Head of caudate nucleus (tissue), 42 donors: Measurements from ENCODE around the gene ACOT2.

Source experiments
- DNase-seq, 42 donors: peaks; one replicate each; pipeline versions ENCODE4 v3.0.0 to v3.0.0-alpha.2; 2020 to 2021; ENCODE audit warnings: mixed read lengths in 7 of 42
- intact Hi-C: fragments of 100-400 bp; cut with DNase I; formaldehyde crosslinking; loops from one replicate; pipeline ENCODE4 v1.15.0; 2022

The ACOT2 gene

DNA sequence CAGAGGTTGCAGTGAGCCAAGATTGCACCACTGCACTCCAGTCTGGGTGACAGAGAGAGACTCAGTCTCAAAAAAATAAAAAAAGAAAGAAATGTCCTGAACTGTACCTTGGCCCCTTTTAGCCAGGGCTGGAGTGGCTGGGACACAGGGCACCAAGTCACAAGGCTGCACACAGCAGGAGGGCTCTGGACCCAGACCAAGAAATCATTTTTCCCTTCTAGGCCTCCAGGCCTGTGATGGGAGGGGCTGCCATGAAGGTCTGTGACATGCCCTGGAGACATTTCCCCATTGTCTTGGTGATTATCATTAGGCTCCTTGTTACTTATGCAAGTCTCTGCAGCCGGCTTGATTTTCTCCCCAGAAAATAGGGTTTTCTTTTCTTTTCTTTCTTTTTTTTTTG lies 38.2 kb downstream of the ACOT2 start:
- no peak for DNase-seq
- intact Hi-C loops = no loop called here

DNA sequence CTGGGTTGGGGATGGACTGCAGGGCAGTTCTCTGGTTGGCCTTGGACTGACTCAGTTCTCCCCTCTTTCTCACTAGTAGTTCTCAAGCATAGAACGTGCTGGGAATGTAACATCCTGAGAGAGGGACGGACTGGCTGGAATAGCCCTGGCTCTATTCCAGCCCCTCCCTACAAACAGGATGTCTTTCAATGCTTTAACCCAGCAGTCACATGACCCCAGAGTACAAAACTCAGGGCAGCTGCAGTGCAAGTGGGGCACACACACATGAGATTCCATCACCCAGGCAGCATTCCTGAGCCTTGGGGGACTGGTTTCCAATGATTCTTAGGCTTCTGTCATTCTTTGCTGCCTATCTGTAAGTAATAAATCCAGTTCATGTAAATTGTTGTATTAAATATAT lies 41.7 kb downstream of the ACOT2 start:
- intact Hi-C loops = no loop called here
- DNase-seq = peak in 16 of 42 donors; percentile 4 to 64 (median 31)

DNA sequence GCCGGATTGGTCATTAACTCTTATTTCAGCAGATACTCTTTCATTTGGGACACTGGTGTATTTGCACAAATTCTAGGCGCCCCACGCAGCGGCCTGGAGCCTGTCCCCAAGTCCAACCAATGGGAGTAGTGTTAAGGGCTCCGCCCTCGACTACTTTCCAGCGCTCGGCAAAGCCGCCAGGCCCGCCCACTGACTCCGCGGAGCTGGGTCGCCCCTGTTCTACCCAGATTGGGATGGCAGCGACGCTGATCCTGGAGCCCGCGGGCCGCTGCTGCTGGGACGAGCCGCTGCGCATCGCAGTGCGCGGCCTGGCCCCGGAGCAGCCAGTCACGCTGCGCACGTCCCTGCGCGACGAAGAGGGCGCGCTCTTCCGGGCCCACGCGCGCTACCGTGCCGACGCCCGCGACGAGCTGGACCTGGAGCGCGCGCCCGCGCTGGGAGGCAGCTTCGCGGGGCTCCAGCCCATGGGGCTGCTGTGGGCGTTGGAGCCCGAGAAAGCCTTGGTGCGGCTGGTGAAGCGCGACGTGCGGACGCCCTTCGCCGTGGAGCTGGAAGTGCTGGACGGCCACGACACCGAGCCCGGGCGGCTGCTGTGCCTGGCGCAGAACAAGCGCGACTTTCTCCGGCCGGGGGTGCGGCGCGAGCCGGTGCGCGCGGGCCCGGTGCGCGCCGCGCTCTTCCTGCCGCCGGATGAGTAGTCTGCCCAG lies 43.5 kb downstream of the ACOT2 start, which contains the start of gene ACOT6:
Gene ACOT6, plus strand, starts transcription at position 179 of the 707 bp plus-strand sequence. Its CDS starts 55 bp downstream, at position 234.
- intact Hi-C loops = no loop called here

DNA sequence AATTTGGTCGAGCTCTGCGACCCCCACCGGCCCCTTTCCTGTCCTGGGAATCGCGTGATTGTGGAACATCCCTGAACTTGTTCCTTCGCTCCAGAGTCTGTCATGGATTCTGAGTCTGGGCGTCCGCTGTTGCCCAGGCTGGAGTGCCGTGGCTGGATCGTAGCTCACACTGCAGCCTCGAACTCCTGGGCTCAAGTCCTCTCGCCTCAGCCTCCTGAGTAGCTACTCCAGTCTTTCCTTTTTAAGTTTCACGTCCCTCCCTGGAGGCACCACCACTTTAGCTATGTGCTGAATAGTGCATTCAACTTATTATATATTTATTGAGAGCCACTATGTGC lies 44.0 kb downstream of the ACOT2 start:
- intact Hi-C loops = no loop called here
- DNase-seq = peak in 3 of 42 donors; percentile 18 to 34 (median 29)

More for the DNA sequence above, 43.5 kb downstream of the ACOT2 start, which contains the start of gene ACOT6:
- DNase-seq = peak; percentile 27 to 80 (median 66)

DNA sequence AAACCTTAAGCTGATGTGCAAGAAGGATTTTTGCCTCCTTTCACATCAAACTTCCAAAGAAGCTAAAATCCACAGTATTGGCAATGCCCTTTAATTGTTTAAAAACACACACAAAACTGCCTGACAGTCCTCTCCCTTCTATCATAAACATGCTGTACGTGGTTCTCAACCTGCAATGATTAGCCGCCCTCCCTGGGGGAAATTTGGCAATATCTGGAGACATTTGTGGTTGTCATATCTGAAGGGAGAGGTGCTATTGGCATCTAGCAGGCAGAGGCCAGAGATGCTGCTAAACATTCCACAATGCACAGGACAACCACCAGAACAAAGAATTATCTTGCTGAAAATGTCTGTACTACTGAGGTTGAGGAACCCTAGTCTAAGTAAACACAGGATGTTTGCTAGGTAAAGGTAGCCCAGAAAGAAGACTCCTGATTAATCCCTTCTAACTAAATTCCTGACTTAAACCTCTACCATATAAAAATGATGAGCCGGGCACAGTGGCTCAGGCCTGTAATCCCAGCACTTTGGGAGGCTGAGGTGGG lies 44.5 kb downstream of the ACOT2 start:
- intact Hi-C loops = no loop called here
- DNase-seq = no peak

DNA sequence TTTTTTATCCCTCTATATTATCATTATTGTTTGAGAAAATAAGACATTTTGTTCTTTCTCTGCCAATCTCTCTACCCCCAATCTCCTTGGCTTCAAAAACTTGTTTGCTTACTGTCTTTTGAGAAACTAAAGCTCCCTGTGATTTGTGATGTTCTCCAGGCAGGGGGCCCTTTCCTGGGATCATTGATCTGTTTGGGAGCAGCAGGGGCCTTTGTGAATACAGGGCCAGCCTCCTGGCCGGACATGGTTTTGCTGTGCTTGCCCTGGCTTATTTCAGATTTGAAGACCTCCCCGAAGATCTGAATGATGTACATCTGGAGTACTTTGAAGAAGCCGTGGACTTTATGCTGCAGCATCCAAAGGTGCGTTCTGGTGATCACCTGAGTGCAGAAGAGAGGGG lies 47.8 kb downstream of the ACOT2 start:
- no peak for DNase-seq
- intact Hi-C loops = no loop called here

DNA sequence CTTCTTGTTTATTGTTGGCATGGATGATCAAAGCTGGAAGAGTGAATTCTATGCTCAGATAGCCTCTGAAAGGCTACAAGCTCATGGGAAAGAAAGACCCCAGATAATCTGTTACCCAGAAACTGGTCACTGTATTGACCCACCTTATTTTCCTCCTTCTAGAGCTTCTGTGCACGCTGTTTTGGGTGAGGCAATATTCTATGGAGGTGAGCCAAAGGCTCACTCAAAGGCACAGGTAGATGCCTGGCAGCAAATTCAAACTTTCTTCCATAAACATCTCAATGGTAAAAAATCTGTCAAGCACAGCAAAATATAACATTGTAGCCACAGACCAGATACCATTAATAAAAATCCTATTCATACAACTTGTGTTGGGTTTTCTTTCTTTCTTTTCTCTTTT lies 50.5 kb downstream of the ACOT2 start:
- DNase-seq = no peak
- intact Hi-C loops = no loop called here

DNA sequence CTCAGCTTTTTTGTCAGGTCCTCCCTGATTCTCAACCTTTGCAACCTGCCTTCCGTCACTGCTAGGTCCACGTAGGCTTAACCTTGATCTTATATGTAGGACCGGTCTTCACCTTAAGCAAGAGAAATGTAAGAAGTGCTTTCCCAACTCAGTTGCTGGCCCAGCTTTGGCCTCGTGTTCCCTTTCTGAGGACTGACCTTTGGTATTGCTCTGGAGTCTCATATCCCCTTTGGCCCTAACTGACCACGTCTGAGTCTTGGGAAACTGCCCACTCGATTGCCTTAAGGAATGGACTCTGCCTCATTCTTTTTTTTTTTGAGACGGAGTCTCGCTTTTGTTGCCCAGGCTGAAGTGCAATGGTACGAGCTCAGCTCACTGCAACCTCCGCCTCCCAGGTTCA lies 51.3 kb downstream of the ACOT2 start:
- no peak for DNase-seq
- intact Hi-C loops = no loop called here

DNA sequence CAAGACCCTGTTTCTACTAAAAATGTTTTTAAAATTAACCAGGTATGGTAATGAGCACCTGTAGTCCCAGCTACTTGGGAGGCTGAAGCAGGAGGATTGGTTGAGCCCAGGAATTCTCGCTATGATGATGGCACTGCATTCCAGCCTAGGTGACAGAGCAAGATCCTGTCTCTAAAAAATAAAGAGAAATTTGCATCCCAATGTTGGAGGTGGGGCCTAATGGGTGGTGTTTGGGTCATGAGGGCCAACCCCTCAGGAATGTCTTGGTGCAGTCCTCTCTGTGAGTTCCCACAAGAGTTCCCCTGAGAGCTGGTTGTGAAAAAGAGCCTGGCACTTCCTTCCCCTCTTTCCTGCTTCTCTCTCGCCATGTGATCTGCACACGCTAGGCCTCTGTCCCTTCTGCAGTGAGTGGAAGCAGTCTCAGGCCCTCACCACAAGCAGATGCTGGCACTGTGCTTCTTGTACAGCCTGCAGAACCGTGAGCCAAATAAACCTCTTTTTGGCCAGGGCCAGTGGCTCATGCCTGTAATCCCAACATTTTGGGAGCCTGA lies 54.6 kb downstream of the ACOT2 start:
- intact Hi-C loops = no loop called here

More for the DNA sequence above, 54.6 kb downstream of the ACOT2 start:
- DNase-seq = no peak
